ENCODE measurements around the gene RGS3. TPM values are rescaled to one million over a fixed set of nuclear protein-coding genes. Genes with fewer than 3 reads are reported as not detected.

The RGS3 gene
- total RNA-seq, 6 donors from 2014 or later = 60.3 to 93.2 (median 72.6) TPM

- no peak for DNase-seq
- ATAC-seq (ENCODE audit: low FRiP score in 2 of 2) = peak in 1 of 2 donors; percentile 50
These were observed 163.4 kb downstream of the RGS3 start for GRCh38 chr9:113626735-113627495.

DNA sequence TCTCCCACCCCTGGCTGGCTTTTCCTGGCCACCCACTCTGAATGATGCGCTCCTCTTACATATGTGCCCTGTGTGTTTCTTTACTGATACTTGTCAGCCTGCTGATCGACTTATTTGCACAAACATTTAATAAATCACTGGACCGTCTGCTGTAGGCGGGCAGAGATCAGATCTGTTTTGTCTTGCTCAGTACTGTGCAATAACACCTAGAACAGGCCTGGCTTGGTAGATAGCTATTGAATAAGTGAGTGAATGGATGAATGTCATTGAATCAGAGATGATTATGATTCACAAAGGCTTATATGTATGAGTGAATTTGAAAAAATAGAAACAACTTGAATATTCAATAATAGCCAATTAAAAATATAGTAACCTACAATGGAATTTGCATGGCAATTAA lies 165.1 kb downstream of the RGS3 start:
- ATAC-seq (ENCODE audit: low FRiP score in 2 of 2) (no peak), DNase-seq (no peak)
- no peaks in the 10 kb centered on the region for H3K9me3 ChIP-seq
- no peak overlapping the region for H3K27ac ChIP-seq
- no peaks in the 10 kb centered on the region for H3K36me3 ChIP-seq
- H3K4me1 ChIP-seq = peaks cover 0 to 15% (median 1%) of the 10 kb centered on the region in 4 donors
- no peak overlapping the region for H3K4me3 ChIP-seq
- WGBS, 2 donors = 91 to 95% methylated on average over 4 of the region's 4 CpGs
- TF ChIP-seq, protein P1, sequence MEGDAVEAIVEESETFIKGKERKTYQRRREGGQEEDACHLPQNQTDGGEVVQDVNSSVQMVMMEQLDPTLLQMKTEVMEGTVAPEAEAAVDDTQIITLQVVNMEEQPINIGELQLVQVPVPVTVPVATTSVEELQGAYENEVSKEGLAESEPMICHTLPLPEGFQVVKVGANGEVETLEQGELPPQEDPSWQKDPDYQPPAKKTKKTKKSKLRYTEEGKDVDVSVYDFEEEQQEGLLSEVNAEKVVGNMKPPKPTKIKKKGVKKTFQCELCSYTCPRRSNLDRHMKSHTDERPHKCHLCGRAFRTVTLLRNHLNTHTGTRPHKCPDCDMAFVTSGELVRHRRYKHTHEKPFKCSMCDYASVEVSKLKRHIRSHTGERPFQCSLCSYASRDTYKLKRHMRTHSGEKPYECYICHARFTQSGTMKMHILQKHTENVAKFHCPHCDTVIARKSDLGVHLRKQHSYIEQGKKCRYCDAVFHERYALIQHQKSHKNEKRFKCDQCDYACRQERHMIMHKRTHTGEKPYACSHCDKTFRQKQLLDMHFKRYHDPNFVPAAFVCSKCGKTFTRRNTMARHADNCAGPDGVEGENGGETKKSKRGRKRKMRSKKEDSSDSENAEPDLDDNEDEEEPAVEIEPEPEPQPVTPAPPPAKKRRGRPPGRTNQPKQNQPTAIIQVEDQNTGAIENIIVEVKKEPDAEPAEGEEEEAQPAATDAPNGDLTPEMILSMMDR (IDR thresholded peaks at IDR 0.05) = no peak
- TF ChIP-seq POLR2AphosphoS5 (IDR thresholded peaks at IDR 0.05) (no peak), POLR2A (IDR thresholded peaks at IDR 0.05) (no peak), EP300 (IDR thresholded peaks at IDR 0.05) (no peak)
- H3K27me3 ChIP-seq = no peaks in the 10 kb centered on the region

More at GRCh38 chr9:113626735-113627495, 163.4 kb downstream of the RGS3 start:
- Histone ChIP-seq H3K27me3 (no peaks in the 10 kb centered on the region), H3K27ac (peak overlapping the region in 1 of 4 donors; percentile 33), H3K36me3 (no peaks in the 10 kb centered on the region), H3K9me3 (no peaks in the 10 kb centered on the region), H3K4me1 (peaks cover 0 to 12% (median under 1%) of the 10 kb centered on the region in 4 donors), H3K4me3 (no peak overlapping the region)
- TF ChIP-seq POLR2AphosphoS5 (IDR thresholded peaks at IDR 0.05) (no peak), EP300 (IDR thresholded peaks at IDR 0.05) (no peak), POLR2A (IDR thresholded peaks at IDR 0.05) (no peak)
- TF ChIP-seq, protein P1 (IDR thresholded peaks at IDR 0.05) = no peak
- 50 to 79% methylated on average over 8 of the region's 8 CpGs for WGBS, 2 donors

DNA sequence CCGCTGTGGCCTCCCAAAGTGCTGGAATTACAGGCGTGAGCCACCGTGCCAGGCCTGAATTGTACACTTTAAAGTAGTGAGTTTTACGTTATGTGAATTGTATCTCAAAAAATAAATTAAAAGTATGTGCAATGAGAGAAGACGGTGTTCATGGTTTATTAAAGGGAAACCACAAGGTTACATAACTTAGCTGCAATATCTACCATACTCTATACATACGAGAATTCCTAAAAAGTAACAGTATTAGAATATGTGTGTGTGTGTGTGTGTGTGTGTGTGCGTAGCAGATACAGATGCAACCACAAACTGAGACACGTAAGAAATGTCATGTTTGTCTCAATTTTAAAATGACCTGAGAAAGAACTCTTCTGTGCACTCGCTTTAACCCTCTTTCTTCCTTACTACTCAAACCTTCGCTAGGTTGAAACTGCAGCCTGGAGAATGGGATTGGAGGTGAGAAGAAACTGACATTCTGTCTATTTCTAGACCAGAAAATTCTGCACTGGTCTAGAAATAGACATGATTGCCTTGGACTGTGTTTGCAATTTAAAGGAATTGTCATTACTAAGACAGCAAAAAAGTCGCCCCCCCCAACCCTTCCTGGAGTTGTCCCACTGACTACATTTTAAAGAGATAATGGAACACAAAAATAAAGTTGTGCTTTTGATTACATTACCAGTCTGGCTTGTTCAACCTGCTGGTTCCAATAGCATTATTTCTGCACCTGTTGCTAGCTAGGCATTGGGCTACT lies 167.0 kb downstream of the RGS3 start:
- no peaks in the 10 kb centered on the region for H3K27me3 ChIP-seq
- no peak overlapping the region for H3K27ac ChIP-seq
- TF ChIP-seq POLR2A (IDR thresholded peaks at IDR 0.05) = no peak
- TF ChIP-seq, protein P1 (IDR thresholded peaks at IDR 0.05) = no peak
- no peak for TF ChIP-seq POLR2AphosphoS5 (IDR thresholded peaks at IDR 0.05)
- no peaks in the 10 kb centered on the region for H3K9me3 ChIP-seq
- DNase-seq (no peak), ATAC-seq (ENCODE audit: low FRiP score in 2 of 2) (no peak)
- no peak overlapping the region for H3K4me3 ChIP-seq
- 81 to 82% methylated on average over 11 of the region's 11 CpGs for WGBS, 2 donors
- peaks cover 0 to 20% (median 3%) of the 10 kb centered on the region in 4 donors for H3K4me1 ChIP-seq
- H3K36me3 ChIP-seq = no peaks in the 10 kb centered on the region

DNA sequence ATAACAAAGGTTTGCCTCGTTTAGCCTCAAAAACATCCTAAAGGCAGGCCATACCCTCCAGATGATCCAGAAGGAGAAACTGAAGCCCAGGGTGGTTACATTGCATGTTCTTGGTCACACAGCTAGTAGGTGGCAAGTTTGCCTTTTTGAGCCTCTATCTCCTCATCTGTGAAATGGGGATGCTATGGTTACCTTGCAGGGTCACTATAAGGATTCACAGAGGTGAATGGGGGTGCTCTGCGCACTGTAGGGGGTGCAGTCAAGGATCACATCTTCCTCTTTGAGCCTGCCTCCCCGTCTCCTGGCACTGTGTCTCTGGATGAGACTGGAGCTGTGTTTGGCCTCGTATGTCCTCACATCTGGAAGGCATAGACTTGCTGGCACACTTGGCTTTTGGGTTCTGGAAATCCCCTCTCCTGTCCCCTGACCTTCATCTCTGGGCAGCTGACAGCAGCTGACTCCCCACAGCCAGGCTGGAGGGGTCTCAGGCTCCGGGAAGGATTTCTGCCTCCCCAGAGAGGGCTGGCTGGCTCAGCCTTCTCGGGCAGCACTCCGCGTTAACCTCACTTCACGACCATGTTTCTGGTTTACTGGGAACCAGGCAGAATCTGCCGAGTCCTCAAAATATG lies 167.7 kb downstream of the RGS3 start:
- Histone ChIP-seq H3K36me3 (no peaks in the 10 kb centered on the region), H3K4me3 (no peak overlapping the region), H3K27me3 (no peaks in the 10 kb centered on the region), H3K4me1 (peaks cover 0 to 20% (median 3%) of the 10 kb centered on the region in 4 donors), H3K27ac (peak overlapping the region in 2 of 4 donors; percentile 12 to 41), H3K9me3 (no peaks in the 10 kb centered on the region)
- no peak for TF ChIP-seq POLR2A (IDR thresholded peaks at IDR 0.05)
- no peak for TF ChIP-seq EP300 (IDR thresholded peaks at IDR 0.05)
- TF ChIP-seq POLR2AphosphoS5 (IDR thresholded peaks at IDR 0.05) = no peak
- TF ChIP-seq, protein P1 (IDR thresholded peaks at IDR 0.05) = no peak
- peak in 1 of 2 donors; percentile 46 for ATAC-seq (ENCODE audit: low FRiP score in 2 of 2)
- 70 to 82% methylated on average over 8 to 10 of the region's 10 CpGs for WGBS, 2 donors
- no peak for DNase-seq
